ENCODE data around the gene KMT2B. TPM values are rescaled to one million over a fixed set of nuclear protein-coding genes. Genes with fewer than 3 reads are reported as not detected.

The KMT2B gene
- polyA plus RNA-seq, 2 of the 4 experiments (the other 2 are of a cell fraction), result 17.8 to 39.4 TPM

DNA sequence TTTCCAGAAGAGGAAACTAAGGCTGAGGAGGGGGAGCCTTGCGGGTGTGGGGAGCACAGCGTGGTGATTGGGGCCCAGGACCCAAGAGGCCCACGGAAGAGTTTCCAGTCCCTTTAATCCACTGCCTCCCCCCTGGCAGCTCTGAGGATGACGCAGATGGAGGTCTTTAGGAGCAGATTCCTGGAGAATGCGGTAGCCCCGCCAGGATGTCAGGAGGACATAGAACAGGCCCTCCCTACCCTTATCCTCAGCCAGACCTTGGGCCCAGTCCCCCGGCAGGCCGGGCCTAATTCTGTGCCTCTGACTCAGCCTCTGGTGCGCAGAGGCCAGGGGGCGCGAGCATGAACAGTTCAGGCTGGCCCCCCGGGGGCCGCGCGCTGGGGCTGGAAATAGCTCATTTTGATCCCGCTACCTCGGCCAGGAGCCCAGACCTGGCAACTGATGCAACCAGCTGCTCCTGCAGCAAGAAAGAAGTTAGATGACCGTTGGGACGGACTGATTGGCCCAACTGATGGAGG lies 39.5 kb downstream of the KMT2B start:
- peak overlapping the region; percentile 87 to 93 for H3K27ac ChIP-seq
- ATAC-seq (peak; percentile 40 to 43), DNase-seq (ENCODE audit: low read depth in 1 of 2, low spot score in 1 of 2) (peak in 1 of 2 experiments; percentile 63), FAIRE-seq (no peak)
- H3K4me2 ChIP-seq, result peak overlapping the region; percentile 89
- CTCF ChIA-PET, result interaction anchor here (0.6 to 1.3 kb wide), 3 partner anchors 9 to 1716 kb away, joined by 3 to 6 read pairs (median 3); partner anchors contain the start of gene LIN37
- peak overlapping the region; percentile 71 for H3K4me3 ChIP-seq
- peaks cover 25% of the 10 kb centered on the region for H3K4me1 ChIP-seq
- no peaks in the 10 kb centered on the region for H3K9me3 ChIP-seq
- TF ChIP-seq, protein P1, sequence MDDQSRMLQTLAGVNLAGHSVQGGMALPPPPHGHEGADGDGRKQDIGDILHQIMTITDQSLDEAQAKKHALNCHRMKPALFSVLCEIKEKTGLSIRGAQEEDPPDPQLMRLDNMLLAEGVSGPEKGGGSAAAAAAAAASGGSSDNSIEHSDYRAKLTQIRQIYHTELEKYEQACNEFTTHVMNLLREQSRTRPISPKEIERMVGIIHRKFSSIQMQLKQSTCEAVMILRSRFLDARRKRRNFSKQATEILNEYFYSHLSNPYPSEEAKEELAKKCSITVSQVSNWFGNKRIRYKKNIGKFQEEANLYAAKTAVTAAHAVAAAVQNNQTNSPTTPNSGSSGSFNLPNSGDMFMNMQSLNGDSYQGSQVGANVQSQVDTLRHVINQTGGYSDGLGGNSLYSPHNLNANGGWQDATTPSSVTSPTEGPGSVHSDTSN (IDR thresholded peaks at IDR 0.05), result peak; percentile 44; the same call in 1 of the 2 replicates
- TF ChIP-seq, protein P2, sequence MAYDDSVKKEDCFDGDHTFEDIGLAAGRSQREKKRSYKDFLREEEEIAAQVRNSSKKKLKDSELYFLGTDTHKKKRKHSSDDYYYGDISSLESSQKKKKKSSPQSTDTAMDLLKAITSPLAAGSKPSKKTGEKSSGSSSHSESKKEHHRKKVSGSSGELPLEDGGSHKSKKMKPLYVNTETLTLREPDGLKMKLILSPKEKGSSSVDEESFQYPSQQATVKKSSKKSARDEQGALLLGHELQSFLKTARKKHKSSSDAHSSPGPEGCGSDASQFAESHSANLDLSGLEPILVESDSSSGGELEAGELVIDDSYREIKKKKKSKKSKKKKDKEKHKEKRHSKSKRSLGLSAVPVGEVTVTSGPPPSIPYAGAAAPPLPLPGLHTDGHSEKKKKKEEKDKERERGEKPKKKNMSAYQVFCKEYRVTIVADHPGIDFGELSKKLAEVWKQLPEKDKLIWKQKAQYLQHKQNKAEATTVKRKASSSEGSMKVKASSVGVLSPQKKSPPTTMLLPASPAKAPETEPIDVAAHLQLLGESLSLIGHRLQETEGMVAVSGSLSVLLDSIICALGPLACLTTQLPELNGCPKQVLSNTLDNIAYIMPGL (CRISPR knock-in tag; IDR thresholded peaks at IDR 0.05; ENCODE audit: borderline replicate concordance), result no peak
- TF ChIP-seq HDAC2 (IDR thresholded peaks at IDR 0.05) (no peak), RAD21 (conservative IDR thresholded peaks at IDR 0.05 in 1 of 2, IDR thresholded peaks at IDR 0.05 in 1 of 2) (no peak), GATA3 (IDR thresholded peaks at IDR 0.05; ENCODE audit: borderline replicate concordance) (0 out of 2 replicates have a peak, but pooled peaks have one; percentile 29), CEBPB (IDR thresholded peaks at IDR 0.05) (no peak), HOXB13 (CRISPR knock-in tag; IDR thresholded peaks at IDR 0.05; ENCODE audit: low read depth) (no peak), SMC3 (IDR thresholded peaks at IDR 0.05) (0 out of 3 replicates have a peak, but pooled peaks have one; percentile 12), FOSL2 (IDR thresholded peaks at IDR 0.05) (no peak), FOSL2 (CRISPR knock-in tag; IDR thresholded peaks at IDR 0.05) (peak; percentile 59), ZC3H11A (IDR thresholded peaks at IDR 0.05) (no peak), HOXA7 (CRISPR knock-in tag; IDR thresholded peaks at IDR 0.05) (no peak), JUN (IDR thresholded peaks at IDR 0.05) (peak in 1 of 2 experiments; percentile 12; a peak in 1 of 5 replicates)
- TF ChIP-seq, protein P3, sequence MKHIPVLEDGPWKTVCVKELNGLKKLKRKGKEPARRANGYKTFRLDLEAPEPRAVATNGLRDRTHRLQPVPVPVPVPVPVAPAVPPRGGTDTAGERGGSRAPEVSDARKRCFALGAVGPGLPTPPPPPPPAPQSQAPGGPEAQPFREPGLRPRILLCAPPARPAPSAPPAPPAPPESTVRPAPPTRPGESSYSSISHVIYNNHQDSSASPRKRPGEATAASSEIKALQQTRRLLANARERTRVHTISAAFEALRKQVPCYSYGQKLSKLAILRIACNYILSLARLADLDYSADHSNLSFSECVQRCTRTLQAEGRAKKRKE (CRISPR knock-in tag; IDR thresholded peaks at IDR 0.05; ENCODE audit: low read depth), result no peak
- 35% methylated on average over 19 of the region's 19 CpGs for WGBS (ENCODE audit: missing lambda C conversion rate)
- POLR2A ChIA-PET, result interaction anchor here (0.6 to 2.3 kb wide), 9 partner anchors 9 to 174 kb away, joined by 3 to 35 read pairs (median 4); partner anchors contain the start of genes LIN37, PSENEN and U2AF1L4

DNA sequence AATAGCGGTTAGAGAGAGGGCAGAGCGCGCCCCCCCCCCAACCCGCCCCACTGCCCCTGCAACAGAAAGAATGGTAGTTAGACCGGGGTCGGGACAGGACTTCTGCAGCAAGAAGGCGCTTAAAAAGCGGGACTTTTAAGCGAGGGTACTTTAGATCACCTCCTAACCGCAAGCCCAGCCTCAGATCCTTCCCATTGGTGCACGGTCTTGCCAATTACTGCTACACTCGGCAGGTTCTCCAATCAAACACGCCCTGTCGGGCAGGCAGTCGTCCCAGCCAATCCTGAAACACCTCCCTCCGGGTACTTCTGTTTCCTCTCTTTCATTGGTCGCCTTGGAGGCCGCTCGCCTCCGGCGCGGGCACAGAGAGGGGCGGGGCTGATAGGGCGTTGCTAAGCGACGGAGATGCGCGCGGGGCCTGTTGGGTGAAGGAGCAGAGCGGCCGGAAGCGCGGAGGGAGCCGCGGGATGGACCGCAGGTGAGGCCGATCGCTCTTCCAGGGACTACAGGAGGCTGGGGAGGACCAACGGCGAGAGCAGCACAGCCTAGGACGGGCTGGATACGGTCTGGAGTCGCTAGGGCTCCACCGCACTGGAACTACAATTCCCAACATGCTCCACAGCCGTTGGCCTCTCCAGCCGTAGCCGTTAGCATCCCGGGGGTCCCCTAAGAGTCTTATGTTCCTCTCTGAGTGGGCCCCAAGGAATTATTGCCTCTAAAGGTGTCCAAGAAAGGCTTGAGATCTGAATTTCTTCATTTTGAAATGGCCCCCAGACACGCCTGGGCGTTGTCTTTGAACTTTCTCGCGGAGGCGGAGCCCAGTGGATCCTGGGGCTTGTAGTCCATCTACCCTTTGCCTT lies 40.2 kb downstream of the KMT2B start, which contains the start of gene PROSER3:
TSS of gene PROSER3 (plus strand) at position 428 of the 860 bp plus-strand sequence. CDS start at position 468, 40 bp downstream.
- peak; percentile 91 to 98 for ATAC-seq
- peaks cover 25% of the 10 kb centered on the region for H3K4me1 ChIP-seq
- WGBS (ENCODE audit: missing lambda C conversion rate), result 1% methylated on average over 53 of the region's 53 CpGs
- peak within 1 kb of the TSS; percentile 71 for H3K4me3 ChIP-seq
- H3K9me3 ChIP-seq, result no peaks in the 10 kb centered on the region
- H3K4me2 ChIP-seq, result peak within 1 kb of the TSS; percentile 89
- FAIRE-seq, result peak; percentile 100
- peak within 1 kb of the TSS; percentile 87 to 93 for H3K27ac ChIP-seq
- DNase-seq (ENCODE audit: low read depth in 1 of 2, low spot score in 1 of 2), result peak; percentile 100
- ChIA-PET POLR2A (interaction anchor here (0.6 to 2.3 kb wide), 11 partner anchors 10 to 173 kb away, joined by 3 to 35 read pairs (median 4); partner anchors contain the start of genes LIN37, PSENEN and U2AF1L4), CTCF (interaction anchor here (0.6 to 1.3 kb wide), 3 partner anchors 10 to 1717 kb away, joined by 3 to 6 read pairs (median 3); partner anchors contain the start of gene LIN37)
- peak; percentile 56 for TF ChIP-seq CHD2 (IDR thresholded peaks at IDR 0.05; ENCODE audit: low read length, partially characterized antibody)
- TF ChIP-seq, protein P4, sequence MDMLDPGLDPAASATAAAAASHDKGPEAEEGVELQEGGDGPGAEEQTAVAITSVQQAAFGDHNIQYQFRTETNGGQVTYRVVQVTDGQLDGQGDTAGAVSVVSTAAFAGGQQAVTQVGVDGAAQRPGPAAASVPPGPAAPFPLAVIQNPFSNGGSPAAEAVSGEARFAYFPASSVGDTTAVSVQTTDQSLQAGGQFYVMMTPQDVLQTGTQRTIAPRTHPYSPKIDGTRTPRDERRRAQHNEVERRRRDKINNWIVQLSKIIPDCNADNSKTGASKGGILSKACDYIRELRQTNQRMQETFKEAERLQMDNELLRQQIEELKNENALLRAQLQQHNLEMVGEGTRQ (IDR thresholded peaks at IDR 0.05), result no peak
- TF ChIP-seq ZC3H11A (IDR thresholded peaks at IDR 0.05), result no peak
- no peak for TF ChIP-seq RAD21 (conservative IDR thresholded peaks at IDR 0.05 in 1 of 2, IDR thresholded peaks at IDR 0.05 in 1 of 2)
- TF ChIP-seq FOSB (CRISPR knock-in tag; IDR thresholded peaks at IDR 0.05), result no peak
- TF ChIP-seq JUNB (IDR thresholded peaks at IDR 0.05), result no peak
- TF ChIP-seq FOXS1 (CRISPR knock-in tag; IDR thresholded peaks at IDR 0.05), result no peak
- no peak for TF ChIP-seq HDAC2 (IDR thresholded peaks at IDR 0.05)
- TF ChIP-seq HOXB13 (CRISPR knock-in tag; IDR thresholded peaks at IDR 0.05; ENCODE audit: low read depth), result no peak
- TF ChIP-seq EP300 (IDR thresholded peaks at IDR 0.05), result no peak; a peak in 1 of 5 replicates
- TF ChIP-seq, protein P5, sequence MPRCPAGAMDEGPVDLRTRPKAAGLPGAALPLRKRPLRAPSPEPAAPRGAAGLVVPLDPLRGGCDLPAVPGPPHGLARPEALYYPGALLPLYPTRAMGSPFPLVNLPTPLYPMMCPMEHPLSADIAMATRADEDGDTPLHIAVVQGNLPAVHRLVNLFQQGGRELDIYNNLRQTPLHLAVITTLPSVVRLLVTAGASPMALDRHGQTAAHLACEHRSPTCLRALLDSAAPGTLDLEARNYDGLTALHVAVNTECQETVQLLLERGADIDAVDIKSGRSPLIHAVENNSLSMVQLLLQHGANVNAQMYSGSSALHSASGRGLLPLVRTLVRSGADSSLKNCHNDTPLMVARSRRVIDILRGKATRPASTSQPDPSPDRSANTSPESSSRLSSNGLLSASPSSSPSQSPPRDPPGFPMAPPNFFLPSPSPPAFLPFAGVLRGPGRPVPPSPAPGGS (IDR thresholded peaks at IDR 0.05), result peak; percentile 73; the same call in 1 of the 3 replicates
- no peak for TF ChIP-seq CHD4 (IDR thresholded peaks at IDR 0.05; ENCODE audit: borderline replicate concordance)
- 0 out of 2 replicates have a peak, but pooled peaks have one; percentile 12 for TF ChIP-seq RCOR1 (IDR thresholded peaks at IDR 0.05; ENCODE audit: low read depth, low read length)
- TF ChIP-seq RNF2 (IDR thresholded peaks at IDR 0.05; ENCODE audit: borderline replicate concordance, low read depth), result no peak
- no peak for TF ChIP-seq EHMT2 (IDR thresholded peaks at IDR 0.05; ENCODE audit: low read depth)
- peak; percentile 80 for TF ChIP-seq RFX5 (IDR thresholded peaks at IDR 0.05)
- TF ChIP-seq PHF8 (IDR thresholded peaks at IDR 0.05; ENCODE audit: borderline replicate concordance, low read depth), result peak; percentile 93
- TF ChIP-seq, protein P6, sequence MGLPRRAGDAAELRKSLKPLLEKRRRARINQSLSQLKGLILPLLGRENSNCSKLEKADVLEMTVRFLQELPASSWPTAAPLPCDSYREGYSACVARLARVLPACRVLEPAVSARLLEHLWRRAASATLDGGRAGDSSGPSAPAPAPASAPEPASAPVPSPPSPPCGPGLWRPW (IDR thresholded peaks at IDR 0.05), result no peak
- TF ChIP-seq ZSCAN20 (CRISPR knock-in tag; IDR thresholded peaks at IDR 0.05), result no peak

Data from A549 (cell line).